ENCODE results near the gene PLEKHH2. TPM values are rescaled to one million over a fixed set of nuclear protein-coding genes. Genes with fewer than 3 reads are reported as not detected.

The PLEKHH2 gene
- total and polyA plus RNA-seq, 2 of the 13 experiments (the other 11 are each of a cell fraction or from before 2014, with no cell fraction given): 1.1 to 3.0 TPM

- TF ChIP-seq HNF1A (IDR thresholded peaks at IDR 0.05; ENCODE audit: low read depth) (0 out of 2 replicates have a peak, but pooled peaks have one; percentile 11), HNF1A (CRISPR knock-in tag; IDR thresholded peaks at IDR 0.05; ENCODE audit: borderline replicate concordance) (no peak), HCFC1 (IDR thresholded peaks at IDR 0.05; ENCODE audit: low read depth, low read length) (peak; percentile 98), KAT7 (CRISPR knock-in tag; IDR thresholded peaks at IDR 0.05; ENCODE audit: borderline replicate concordance) (0 out of 2 replicates have a peak, but pooled peaks have one; percentile 36), ZFP90 (CRISPR knock-in tag; IDR thresholded peaks at IDR 0.05; ENCODE audit: borderline replicate concordance) (0 out of 2 replicates have a peak, but pooled peaks have one; percentile 36), ZNF362 (CRISPR knock-in tag; IDR thresholded peaks at IDR 0.05; ENCODE audit: borderline replicate concordance) (no peak), ZBTB49 (CRISPR knock-in tag; IDR thresholded peaks at IDR 0.05; ENCODE audit: borderline replicate concordance) (no peak), MYPOP (CRISPR knock-in tag; IDR thresholded peaks at IDR 0.05) (no peak), ZNF776 (CRISPR knock-in tag; IDR thresholded peaks at IDR 0.05) (no peak), TOE1 (CRISPR knock-in tag; IDR thresholded peaks at IDR 0.05) (peak; percentile 53; the same call in 1 of the 2 replicates), ZNF329 (CRISPR knock-in tag; IDR thresholded peaks at IDR 0.05; ENCODE audit: low read depth) (no peak), SYNCRIP (IDR thresholded peaks at IDR 0.05; ENCODE audit: insufficient read depth, low read depth, low read length) (no peak), ZNF441 (CRISPR knock-in tag; IDR thresholded peaks at IDR 0.05; ENCODE audit: borderline replicate concordance) (no peak), ZNF121 (CRISPR knock-in tag; IDR thresholded peaks at IDR 0.05) (peak; percentile 89), FLYWCH1 (CRISPR knock-in tag; IDR thresholded peaks at IDR 0.05) (no peak), ZNF280D (CRISPR knock-in tag; IDR thresholded peaks at IDR 0.05) (peak; percentile 80)
These were observed 137.0 kb downstream of the PLEKHH2 start, which contains the start of gene DYNC2LI1 (continued) for GRCh38 chr2:43773876-43774613.
